Measurements from ENCODE around the gene CADM2.
"Not testable (repeated sequence)": the region's sequence is repeated elsewhere in the genome, so short reads cannot be mapped to it uniquely, and the experiment has no call there.

Gene CADM2

GRCh38 chr3:85504129-85504784, 545.5 kb downstream of the CADM2 start:
- DNase-seq; H3K27ac Mint-ChIP-seq; H3K27me3 Mint-ChIP-seq; H3K4me1 Mint-ChIP-seq; ATAC-seq; H3K36me3 Mint-ChIP-seq (ENCODE audit: low read depth); H3K9me3 Mint-ChIP-seq: not testable (repeated sequence)
- peak overlapping the region; percentile 34 for H3K4me3 Mint-ChIP-seq

GRCh38 chr3:85504785-85505511, 546.2 kb downstream of the CADM2 start:
- H3K4me1 Mint-ChIP-seq; H3K4me3 Mint-ChIP-seq; H3K27me3 Mint-ChIP-seq; H3K36me3 Mint-ChIP-seq (ENCODE audit: low read depth); H3K27ac Mint-ChIP-seq; H3K9me3 Mint-ChIP-seq; DNase-seq; ATAC-seq: not testable (repeated sequence)

GRCh38 chr3:85507052-85507451, 548.3 kb downstream of the CADM2 start:
- not testable (repeated sequence) for H3K27ac Mint-ChIP-seq; H3K36me3 Mint-ChIP-seq (ENCODE audit: low read depth); ATAC-seq; H3K9me3 Mint-ChIP-seq; H3K27me3 Mint-ChIP-seq; H3K4me3 Mint-ChIP-seq; H3K4me1 Mint-ChIP-seq; DNase-seq

GRCh38 chr3:85508659-85509058, 549.9 kb downstream of the CADM2 start:
- H3K27me3 Mint-ChIP-seq = no peaks in the 10 kb centered on the region
- H3K36me3 Mint-ChIP-seq (ENCODE audit: low read depth) = no peaks in the 10 kb centered on the region
- H3K4me3 Mint-ChIP-seq = no peak overlapping the region
- peaks cover 9% of the 10 kb centered on the region for H3K9me3 Mint-ChIP-seq
- DNase-seq (no peak), ATAC-seq (no peak)
- H3K27ac Mint-ChIP-seq = no peak overlapping the region
- no peaks in the 10 kb centered on the region for H3K4me1 Mint-ChIP-seq

- Mint-ChIP-seq H3K4me1 (no peaks in the 10 kb centered on the region), H3K27me3 (no peaks in the 10 kb centered on the region), H3K9me3 (peaks cover 5% of the 10 kb centered on the region), H3K36me3 (ENCODE audit: low read depth) (no peaks in the 10 kb centered on the region), H3K27ac (no peak overlapping the region), H3K4me3 (no peak overlapping the region)
- ATAC-seq = no peak
- DNase-seq = no peak
Measured at GRCh38 chr3:85516146-85516545, 557.4 kb downstream of the CADM2 start.

GRCh38 chr3:85524104-85524503, 565.3 kb downstream of the CADM2 start:
- peaks cover 5% of the 10 kb centered on the region for H3K9me3 Mint-ChIP-seq
- DNase-seq (no peak), ATAC-seq (no peak)
- H3K4me3 Mint-ChIP-seq = no peak overlapping the region
- no peaks in the 10 kb centered on the region for H3K27me3 Mint-ChIP-seq
- no peak overlapping the region for H3K27ac Mint-ChIP-seq
- H3K4me1 Mint-ChIP-seq = no peaks in the 10 kb centered on the region
- H3K36me3 Mint-ChIP-seq (ENCODE audit: low read depth) = no peaks in the 10 kb centered on the region

- Mint-ChIP-seq H3K27ac (no peak overlapping the region), H3K4me1 (no peaks in the 10 kb centered on the region), H3K36me3 (ENCODE audit: low read depth) (no peaks in the 10 kb centered on the region), H3K27me3 (no peaks in the 10 kb centered on the region), H3K4me3 (no peak overlapping the region), H3K9me3 (peaks cover 10% of the 10 kb centered on the region)
- ATAC-seq (no peak), DNase-seq (no peak)
Measured at GRCh38 chr3:85525264-85525663, 566.5 kb downstream of the CADM2 start.

GRCh38 chr3:85533586-85533985, 574.8 kb downstream of the CADM2 start:
- no peaks in the 10 kb centered on the region for H3K27me3 Mint-ChIP-seq
- no peak overlapping the region for H3K4me3 Mint-ChIP-seq
- H3K4me1 Mint-ChIP-seq = no peaks in the 10 kb centered on the region
- H3K9me3 Mint-ChIP-seq = peaks cover 10% of the 10 kb centered on the region
- H3K36me3 Mint-ChIP-seq (ENCODE audit: low read depth) = no peaks in the 10 kb centered on the region
- no peak for DNase-seq
- ATAC-seq = no peak
- H3K27ac Mint-ChIP-seq = no peak overlapping the region

- Mint-ChIP-seq H3K9me3 (peaks cover 5% of the 10 kb centered on the region), H3K4me3 (no peak overlapping the region), H3K27ac (no peak overlapping the region), H3K27me3 (no peaks in the 10 kb centered on the region), H3K4me1 (no peaks in the 10 kb centered on the region), H3K36me3 (ENCODE audit: low read depth) (no peaks in the 10 kb centered on the region)
- DNase-seq (no peak), ATAC-seq (no peak)
Measured at GRCh38 chr3:85535517-85535916, 576.7 kb downstream of the CADM2 start.

GRCh38 chr3:85539232-85539631, 580.4 kb downstream of the CADM2 start:
- no peaks in the 10 kb centered on the region for H3K27me3 Mint-ChIP-seq
- H3K4me3 Mint-ChIP-seq = no peak overlapping the region
- DNase-seq (no peak), ATAC-seq (no peak)
- no peaks in the 10 kb centered on the region for H3K4me1 Mint-ChIP-seq
- H3K36me3 Mint-ChIP-seq (ENCODE audit: low read depth) = no peaks in the 10 kb centered on the region
- no peak overlapping the region for H3K27ac Mint-ChIP-seq
- peaks cover 8% of the 10 kb centered on the region for H3K9me3 Mint-ChIP-seq

- H3K9me3 Mint-ChIP-seq = peaks cover 3% of the 10 kb centered on the region
- no peaks in the 10 kb centered on the region for H3K36me3 Mint-ChIP-seq (ENCODE audit: low read depth)
- H3K27ac Mint-ChIP-seq = no peak overlapping the region
- H3K4me1 Mint-ChIP-seq = no peaks in the 10 kb centered on the region
- ATAC-seq (no peak), DNase-seq (no peak)
- H3K4me3 Mint-ChIP-seq = no peak overlapping the region
- no peaks in the 10 kb centered on the region for H3K27me3 Mint-ChIP-seq
Measured at GRCh38 chr3:85554153-85554552, 595.4 kb downstream of the CADM2 start.

- Mint-ChIP-seq H3K4me3 (no peak overlapping the region), H3K36me3 (ENCODE audit: low read depth) (no peaks in the 10 kb centered on the region), H3K27ac (no peak overlapping the region), H3K27me3 (no peaks in the 10 kb centered on the region), H3K4me1 (no peaks in the 10 kb centered on the region), H3K9me3 (no peaks in the 10 kb centered on the region)
- DNase-seq = no peak
- no peak for ATAC-seq
Measured at GRCh38 chr3:85560088-85560785, 601.4 kb downstream of the CADM2 start.

GRCh38 chr3:85567071-85567676, 608.4 kb downstream of the CADM2 start:
- ATAC-seq (no peak), DNase-seq (peak; percentile 26)
- no peak overlapping the region for H3K27ac Mint-ChIP-seq
- no peaks in the 10 kb centered on the region for H3K9me3 Mint-ChIP-seq
- no peaks in the 10 kb centered on the region for H3K27me3 Mint-ChIP-seq
- H3K4me3 Mint-ChIP-seq = no peak overlapping the region
- H3K4me1 Mint-ChIP-seq = no peaks in the 10 kb centered on the region
- no peaks in the 10 kb centered on the region for H3K36me3 Mint-ChIP-seq (ENCODE audit: low read depth)

GRCh38 chr3:85570819-85571218, 612.0 kb downstream of the CADM2 start:
- DNase-seq (no peak), ATAC-seq (no peak)
- Mint-ChIP-seq H3K9me3 (no peaks in the 10 kb centered on the region), H3K4me1 (no peaks in the 10 kb centered on the region), H3K27me3 (no peaks in the 10 kb centered on the region), H3K27ac (no peak overlapping the region), H3K4me3 (no peak overlapping the region), H3K36me3 (ENCODE audit: low read depth) (no peaks in the 10 kb centered on the region)

GRCh38 chr3:85571835-85572234, 613.0 kb downstream of the CADM2 start:
- Mint-ChIP-seq H3K27me3 (no peaks in the 10 kb centered on the region), H3K4me1 (no peaks in the 10 kb centered on the region), H3K4me3 (no peak overlapping the region), H3K9me3 (no peaks in the 10 kb centered on the region), H3K36me3 (ENCODE audit: low read depth) (no peaks in the 10 kb centered on the region), H3K27ac (no peak overlapping the region)
- ATAC-seq (no peak), DNase-seq (no peak)

Data from activated naive CD8-positive, alpha-beta T cell treated with anti-CD3 and anti-CD28 coated beads, Interleukin-2, amount 50 U/mL, for 24 hours (primary cell).